GM21528 (cell line): ENCODE data around the gene PARN.
A peak's percentile ranks its signal among the peaks of the same experiment; 100 is the strongest.
"Not testable (repeated sequence)": the region's sequence is repeated elsewhere in the genome, so short reads cannot be mapped to it uniquely, and the experiment has no call there.

Experiments used
- ATAC-seq: cut with Tn5 transposase; IDR thresholded peaks from one replicate; pipeline ENCODE4 v1.9.1; 2021; ENCODE audit warnings: mild to moderate bottlenecking, moderate library complexity; ENCODE audit not compliant: unreplicated experiment, low FRiP score

Gene PARN

DNA sequence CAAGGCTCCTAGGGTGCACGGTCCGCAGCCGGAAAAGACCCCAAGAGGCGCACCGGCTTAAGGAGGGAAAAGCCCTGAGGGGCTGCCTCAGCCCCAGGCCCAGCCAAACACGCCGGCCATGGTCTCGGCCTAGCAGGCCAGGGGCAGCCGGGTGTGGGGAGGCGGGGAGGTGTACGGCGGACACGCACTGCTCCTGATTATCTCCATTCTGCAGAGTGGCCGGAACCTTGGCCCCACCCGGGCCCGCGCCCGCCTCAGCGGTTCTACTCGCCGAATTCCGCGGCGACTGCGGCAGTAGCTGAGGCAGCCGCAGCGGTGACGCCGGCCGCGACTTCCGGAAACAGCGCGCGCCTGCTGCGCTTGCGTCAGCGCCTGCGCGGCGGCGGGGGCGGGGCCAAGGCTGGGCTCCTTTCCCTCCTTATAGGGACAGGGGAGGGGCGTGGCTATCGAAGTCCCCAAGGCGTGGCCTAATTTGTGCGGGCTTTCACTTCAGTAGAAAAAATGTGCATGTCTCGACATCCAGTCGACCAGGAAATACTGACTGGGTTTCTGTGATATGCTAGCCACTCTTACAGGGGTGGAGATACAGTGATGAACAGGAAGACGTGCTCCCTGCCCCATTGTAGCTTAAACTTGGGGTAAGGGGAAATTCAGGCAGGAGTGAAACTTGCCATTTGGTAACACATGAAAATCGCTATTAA is at the start of gene PARN:
Gene PARN, minus strand, starts transcription at position 342 of the 701 bp plus-strand sequence. Its CDS starts 135 bp downstream, at position 207.
- ATAC-seq: peak; percentile 49

GRCh38 chr16:14678748-14679497 is 48.9 kb upstream of the PARN start:
- ATAC-seq: no peak

DNA sequence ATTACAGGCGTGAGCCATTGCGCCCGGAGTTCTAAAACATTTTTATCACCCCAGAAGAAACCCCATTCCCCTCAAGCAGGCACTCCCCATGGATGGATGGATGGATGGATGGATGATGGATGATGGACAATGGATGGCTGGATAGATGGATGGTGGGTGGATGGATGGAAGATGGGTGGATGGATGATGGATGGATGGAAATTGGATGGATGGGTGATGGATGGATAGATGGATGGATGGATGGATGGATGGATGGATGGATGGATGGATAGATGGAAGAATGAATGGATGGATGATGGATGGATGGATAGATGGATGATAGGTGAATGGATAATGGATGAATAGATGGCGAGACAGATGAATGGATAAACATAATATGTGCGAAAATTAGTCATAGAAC is 47.6 kb upstream of the PARN start:
- ATAC-seq: no peak

DNA sequence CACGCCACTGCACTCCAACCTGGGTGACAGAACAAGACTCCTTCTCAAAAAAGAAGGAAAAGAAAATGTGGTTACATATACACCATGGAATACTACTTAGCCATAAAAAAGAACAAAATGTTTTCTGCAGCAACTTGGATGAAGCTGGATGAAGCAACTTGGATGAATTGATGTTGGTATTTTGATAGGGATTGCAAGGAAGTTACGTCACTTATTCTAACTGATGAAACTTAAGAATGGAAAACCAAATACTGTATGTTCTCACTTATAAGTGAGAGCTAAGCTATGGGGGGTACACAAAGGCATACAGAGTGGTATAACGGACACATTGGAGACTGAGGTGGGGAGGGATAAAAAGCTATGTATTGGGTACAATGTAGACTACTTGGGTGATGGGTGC is 46.6 kb upstream of the PARN start:
- ATAC-seq: no peak

DNA sequence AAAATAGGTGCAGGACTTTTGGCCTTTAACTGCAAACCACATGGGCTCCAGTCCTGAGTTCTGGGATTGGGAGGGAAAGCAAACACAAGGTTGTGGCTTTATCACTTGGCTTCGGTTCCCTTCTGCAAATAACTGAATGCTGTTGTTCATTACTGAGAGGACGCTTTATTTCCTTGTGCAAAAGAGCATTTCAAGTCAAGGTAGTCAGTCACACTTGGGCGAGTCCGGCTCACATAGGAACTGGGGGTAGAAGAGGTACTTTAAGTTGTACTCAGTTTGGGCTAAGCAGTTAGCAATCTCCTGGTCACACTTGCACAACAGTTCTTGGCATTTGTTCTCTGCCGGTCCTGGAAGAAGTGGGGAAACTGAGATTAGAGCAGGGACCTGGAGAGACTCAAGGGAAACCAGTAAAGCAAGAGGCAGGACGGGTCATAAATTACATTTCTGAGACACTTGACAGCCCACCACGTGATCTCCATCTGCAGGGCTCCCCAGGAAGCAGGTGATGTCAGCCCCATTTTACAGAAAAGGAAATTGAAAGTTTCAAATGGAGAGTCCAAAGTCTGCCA is 42.4 kb upstream of the PARN start:
- ATAC-seq: no peak

- no peak for ATAC-seq
These were observed 39.7 kb upstream of the PARN start for GRCh38 chr16:14669776-14670175.

GRCh38 chr16:14668556-14669223 is 38.6 kb upstream of the PARN start:
- ATAC-seq: no peak

- ATAC-seq: no peak
These were observed 37.5 kb upstream of the PARN start for GRCh38 chr16:14667347-14668266.

GRCh38 chr16:14658063-14658462 is 28.0 kb upstream of the PARN start:
- ATAC-seq: peak; percentile 86

DNA sequence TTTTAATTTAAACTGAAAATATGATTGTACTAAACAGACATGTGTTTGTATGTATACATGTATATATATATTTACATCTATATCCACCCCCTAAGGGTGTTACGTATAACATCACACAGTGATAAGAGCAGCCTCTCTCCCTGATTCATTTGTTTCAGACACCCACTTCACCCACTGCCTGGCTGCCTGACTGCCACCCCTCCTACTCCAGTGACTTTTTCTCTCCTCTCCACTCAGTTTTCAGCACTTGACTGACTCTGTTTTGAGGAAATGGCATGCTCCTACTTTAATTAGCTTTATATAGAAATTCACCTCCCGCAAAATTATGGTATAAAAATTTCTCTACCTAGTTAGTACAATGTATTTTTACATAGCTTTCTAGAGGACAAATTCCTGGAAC is 22.7 kb upstream of the PARN start:
- ATAC-seq: no peak

DNA sequence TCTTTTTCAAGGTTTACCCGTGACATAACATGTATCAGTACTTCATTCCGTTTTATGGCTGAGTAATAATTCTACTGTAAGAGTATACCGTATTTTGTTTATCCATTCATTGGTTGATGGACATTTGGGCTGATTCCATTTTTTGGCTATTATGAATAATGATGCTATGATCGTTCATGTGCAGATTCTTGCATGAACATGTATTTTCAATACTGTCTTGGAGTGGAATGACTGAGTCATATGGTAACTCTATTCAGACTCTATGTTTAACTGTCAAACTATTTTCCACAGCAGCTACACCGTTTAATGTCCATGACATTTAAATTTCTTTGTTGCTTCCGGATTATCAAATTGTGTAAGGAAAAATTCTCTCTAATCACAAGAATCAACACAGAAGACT is 20.6 kb upstream of the PARN start:
- no peak for ATAC-seq

DNA sequence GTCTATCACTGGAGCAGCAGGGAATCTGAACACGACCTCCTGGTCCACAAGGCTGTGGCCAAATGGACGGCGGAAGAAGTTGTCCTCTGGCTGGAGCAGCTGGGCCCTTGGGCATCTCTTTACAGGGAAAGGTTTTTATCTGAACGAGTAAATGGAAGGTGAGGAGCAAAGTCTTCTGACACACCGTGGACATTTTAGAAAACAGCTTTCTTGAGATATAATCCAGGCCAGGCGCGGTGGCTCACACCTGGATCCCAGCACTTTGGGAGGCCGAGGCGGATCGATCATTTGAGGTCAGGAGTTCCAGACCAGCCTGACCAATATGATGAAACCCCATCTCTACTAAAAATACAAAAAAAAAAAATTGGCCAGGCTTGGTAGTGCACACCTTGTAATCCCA is 19.8 kb upstream of the PARN start:
- no peak for ATAC-seq

- ATAC-seq: no peak
These were observed 11.9 kb upstream of the PARN start for GRCh38 chr16:14641926-14642325.

DNA sequence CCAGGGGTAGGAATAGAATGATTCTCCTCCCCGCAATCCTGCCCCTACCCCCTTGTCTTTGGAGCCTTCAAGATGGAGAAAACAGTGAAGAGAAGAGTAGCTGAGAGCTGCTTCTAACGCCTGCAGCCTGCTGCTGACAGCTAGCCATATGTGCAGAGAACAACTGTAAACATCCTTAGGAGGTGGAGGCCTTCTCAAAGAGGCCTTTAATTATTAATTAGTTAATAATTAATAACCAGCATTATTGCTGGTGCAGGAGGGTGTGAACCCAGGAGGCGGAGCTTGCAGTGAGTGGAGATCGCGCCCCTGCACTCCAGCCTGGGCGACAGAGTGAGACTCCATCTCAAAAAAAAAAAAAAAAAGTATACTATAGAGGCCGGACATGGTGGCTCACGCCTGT is 11.1 kb upstream of the PARN start:
- ATAC-seq: no peak

GRCh38 chr16:14640538-14640937 is 10.5 kb upstream of the PARN start:
- ATAC-seq: no peak

DNA sequence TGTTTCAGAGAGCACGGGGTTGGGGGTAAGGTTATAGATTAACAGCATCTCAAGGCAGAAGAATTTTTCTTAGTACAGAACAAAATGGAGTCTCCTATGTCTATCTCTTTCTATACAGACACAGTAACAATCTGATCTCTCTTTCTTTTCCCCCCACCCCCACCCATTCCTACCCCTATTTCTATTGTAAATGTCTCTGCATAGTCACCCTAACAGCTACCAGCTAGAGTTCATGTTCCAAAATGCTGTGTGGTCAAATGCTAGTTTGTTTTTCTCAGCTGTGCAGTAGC is 6.8 kb upstream of the PARN start:
- ATAC-seq: not testable (repeated sequence)

DNA sequence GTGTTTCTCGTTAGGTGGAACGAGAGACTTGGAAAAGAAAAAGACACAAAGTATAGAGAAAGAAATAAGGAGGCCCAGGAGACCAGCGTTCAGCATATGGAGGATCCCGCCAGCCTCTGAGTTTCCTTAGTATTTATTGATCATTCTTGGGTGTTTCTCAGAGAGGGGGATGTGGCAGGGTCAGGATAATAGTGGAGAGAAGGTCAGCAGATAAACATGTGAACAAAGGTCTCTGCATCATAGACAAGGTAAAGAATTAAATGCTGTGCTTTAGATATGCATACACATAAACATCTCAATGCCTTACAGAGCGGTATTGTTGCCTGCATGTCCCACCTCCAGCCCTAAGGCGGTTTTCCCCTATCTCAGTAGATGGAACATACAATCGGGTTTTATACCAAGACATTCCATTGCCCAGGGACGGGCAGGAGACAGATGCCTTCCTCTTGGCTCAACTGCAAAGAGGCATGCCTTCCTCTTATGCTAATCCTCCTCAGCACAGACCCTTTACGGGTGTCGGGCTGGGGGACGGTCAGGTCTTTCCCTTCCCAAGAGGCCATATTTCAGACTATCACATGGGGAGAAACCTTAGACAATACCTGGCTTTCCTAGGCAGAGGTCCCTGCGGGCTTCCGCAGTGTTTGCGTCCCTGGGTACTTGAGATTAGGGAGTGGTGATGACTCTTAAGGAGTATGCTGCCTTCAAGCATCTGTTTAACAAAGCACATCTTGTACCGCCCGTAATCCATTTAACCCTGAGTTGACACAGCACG is 6.3 kb upstream of the PARN start:
- ATAC-seq: not testable (repeated sequence)

DNA sequence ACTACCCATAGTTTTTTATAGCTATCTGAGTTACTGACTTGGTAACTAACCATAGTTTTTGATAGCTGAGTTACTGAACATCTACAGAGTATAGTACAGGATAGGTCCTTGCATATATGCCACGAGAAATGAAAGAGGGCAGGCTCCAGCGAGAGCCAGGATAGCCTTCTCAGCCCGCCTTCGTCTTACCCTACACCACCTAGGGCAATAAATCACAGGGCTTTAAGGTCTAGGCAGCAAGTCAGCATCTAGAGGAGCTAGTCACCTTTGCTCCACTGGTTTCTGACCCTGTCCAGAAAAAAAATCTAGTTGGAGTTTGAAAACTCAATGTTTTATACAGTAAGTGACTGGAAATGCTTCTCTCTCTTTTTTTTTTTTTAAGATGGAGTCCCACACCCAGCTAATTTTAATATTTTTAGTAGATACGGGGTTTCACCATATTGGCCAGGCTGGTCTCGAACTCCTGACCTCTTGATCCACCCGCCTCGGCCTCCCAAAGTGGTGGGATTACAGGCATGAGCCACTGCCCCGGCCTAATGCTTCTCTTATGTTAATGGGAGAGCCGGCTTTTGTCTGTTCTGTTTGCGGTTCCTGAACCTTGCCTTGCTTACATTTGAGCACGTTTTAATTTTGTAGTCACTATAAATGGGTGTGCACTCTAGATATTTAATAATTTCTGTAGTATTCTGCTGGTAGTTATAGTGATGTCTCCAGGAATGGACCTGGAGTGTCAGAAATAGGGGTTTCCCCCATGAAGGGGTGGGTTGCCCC is 5.5 kb upstream of the PARN start:
- no peak for ATAC-seq

DNA sequence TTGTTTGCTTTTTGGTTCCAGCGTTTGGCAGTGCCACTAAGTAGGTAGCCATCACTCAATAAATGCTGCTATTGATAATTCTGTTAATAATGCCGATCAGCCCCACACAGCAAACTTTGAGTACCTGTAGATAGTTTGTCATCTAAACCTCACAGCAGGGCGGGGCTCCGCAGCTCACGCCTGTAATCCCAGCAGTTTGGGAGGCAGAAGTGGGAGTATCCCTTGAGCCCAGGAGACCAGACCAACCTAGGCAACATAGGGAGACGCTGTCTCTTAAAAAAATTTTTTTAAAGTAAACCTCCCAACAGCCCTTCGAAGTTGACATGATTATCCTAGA is 4.3 kb upstream of the PARN start:
- ATAC-seq: no peak
